Liver (tissue), 9 donors: ENCODE data around the gene UBXN7. TPM values are rescaled to one million over a fixed set of nuclear protein-coding genes. Genes with fewer than 3 reads are reported as not detected.

Source experiments
- DNase-seq: peaks from one replicate; pipeline ENCODE4 v3.0.0-alpha.2; 2017; ENCODE audit warnings: low spot score
- H3K27ac ChIP-seq, 2 donors: one replicate each; pipeline ENCODE4 v1.7.0; 2013; ENCODE audit warnings: inconsistent platforms in 2 of 2, low read length in 2 of 2, control low read depth in 1 of 2, low read depth in 1 of 2, mild to moderate bottlenecking in 1 of 2
- H3K27me3 ChIP-seq, 4 donors: one replicate each; pipeline versions ENCODE4 v1.6.1 to v1.7.0; 2013; ENCODE audit warnings: low read length in 3 of 4, inconsistent platforms in 1 of 4, mild to moderate bottlenecking in 1 of 4, moderate library complexity in 1 of 4; ENCODE audit not compliant: control insufficient read depth in 4 of 4, insufficient read depth in 4 of 4
- H3K36me3 ChIP-seq, 4 donors: one replicate each; pipeline versions ENCODE4 v1.6.1 to v1.7.0; 2013; ENCODE audit warnings: low read length in 3 of 4, mild to moderate bottlenecking in 3 of 4, low read depth in 1 of 4, moderate library complexity in 1 of 4; ENCODE audit not compliant: control insufficient read depth in 4 of 4, insufficient read depth in 3 of 4
- H3K4me1 ChIP-seq, 4 donors: one replicate each; pipeline versions ENCODE4 v1.6.1 to v1.7.0; 2013; ENCODE audit warnings: low read length in 3 of 4, mild to moderate bottlenecking in 3 of 4, moderate library complexity in 1 of 4; ENCODE audit not compliant: control insufficient read depth in 4 of 4, insufficient read depth in 4 of 4
- H3K4me3 ChIP-seq, 3 donors: one replicate each; pipeline versions ENCODE4 v1.6.1 to v1.7.0; 2013; ENCODE audit warnings: low read length in 3 of 3, control low read depth in 1 of 3, low read depth in 1 of 3, mild to moderate bottlenecking in 1 of 3
- H3K9ac ChIP-seq, 2 donors: one replicate each; pipeline ENCODE4 v1.7.0; 2013; ENCODE audit warnings: low read length in 2 of 2, mild to moderate bottlenecking in 2 of 2, moderate library complexity in 2 of 2, control low read depth in 1 of 2, low read depth in 1 of 2
- H3K9me3 ChIP-seq, 4 donors: one replicate each; pipeline versions ENCODE4 v1.6.1 to v1.7.0; 2013; ENCODE audit warnings: low read length in 3 of 4; ENCODE audit not compliant: control insufficient read depth in 4 of 4
- EGR1 ChIP-seq, 2 donors: IDR thresholded peaks; 2 replicates each; pipeline ENCODE4 v1.6.1; 2016 to 2018; ENCODE audit warnings: antibody characterized with exemption in 2 of 2, low read depth in 2 of 2
- FOXA1 ChIP-seq: IDR thresholded peaks from 2 replicates; pipeline ENCODE4 v1.6.1; 2016; ENCODE audit warnings: antibody characterized with exemption
- GABPA ChIP-seq, 2 donors: IDR thresholded peaks in 1 of 2; conservative IDR thresholded peaks in 1 of 2; 2 replicates each; pipeline ENCODE4 v1.6.1; 2016; ENCODE audit warnings: antibody characterized with exemption in 2 of 2, mild to moderate bottlenecking in 1 of 2, moderate library complexity in 1 of 2
- HNF4A ChIP-seq, 2 donors: conservative IDR thresholded peaks; 2 replicates each; pipeline ENCODE4 v1.6.1; 2016; ENCODE audit warnings: antibody characterized with exemption in 2 of 2, mild to moderate bottlenecking in 2 of 2
- JUND ChIP-seq, 2 donors: IDR thresholded peaks; 2 replicates each; pipeline ENCODE4 v1.6.1; 2016; ENCODE audit warnings: antibody characterized with exemption in 2 of 2
- RAD21 ChIP-seq, 2 donors: IDR thresholded peaks; 2 replicates each; pipeline ENCODE4 v1.6.1; 2016; ENCODE audit warnings: antibody characterized with exemption in 2 of 2, mild to moderate bottlenecking in 2 of 2
- RXRA ChIP-seq, 2 donors: IDR thresholded peaks; 2 replicates each; pipeline ENCODE4 v1.6.1; 2017 to 2018; ENCODE audit warnings: antibody characterized with exemption in 2 of 2, mild to moderate bottlenecking in 1 of 2
- TAF1 ChIP-seq: conservative IDR thresholded peaks from 2 replicates; pipeline ENCODE4 v1.6.1; 2016; ENCODE audit warnings: antibody characterized with exemption, mild to moderate bottlenecking
- YY1 ChIP-seq: IDR thresholded peaks from 2 replicates; pipeline ENCODE4 v1.6.1; 2016; ENCODE audit warnings: antibody characterized with exemption, mild to moderate bottlenecking
- WGBS: extraction: QIAGEN DNeasy Blood & Tissue Kit; methylation state at CpG from one replicate; pipeline ENCODE4 v1.1.7; 2013; 5-methylcytosine and 5-hydroxymethylcytosine counted together
- polyA plus RNA-seq, 2 donors: library from polyadenylated mRNA; stranded (reverse) in 1 of 2; unstranded in 1 of 2; fragments of 200-250 nt in 1 of 2; fragments of >200 nt in 1 of 2; fragmentation: Nextera tagmentation in 1 of 2; extraction: Ambion mirVana in 1 of 2; gene quantifications; one replicate each; pipeline versions ENCODE4 v1.2.1 to v1.2.3, GENCODE V29; 2013 to 2015
- total RNA-seq, 2 donors: library from RNA; depleted of rRNA; stranded (reverse); fragments of >200 nt; gene quantifications; one replicate each; pipeline ENCODE4 v1.2.3, GENCODE V29; 2014
- TF ChIP-seq, protein P1 (sequence below): fragments of 150-350 bp; IDR thresholded peaks from 2 replicates; pipeline ENCODE4 v1.5.1; 2017; ENCODE audit warnings: improper control_type of control experiment, low read depth, low read length; ENCODE audit not compliant: missing input control
- TF ChIP-seq, protein P2 (sequence below): IDR thresholded peaks from 2 replicates; pipeline ENCODE4 v1.6.1; 2016; ENCODE audit warnings: antibody characterized with exemption
- TF ChIP-seq, protein P3 (sequence below): IDR thresholded peaks from 2 replicates; pipeline ENCODE4 v1.6.1; 2016; ENCODE audit warnings: antibody characterized with exemption, mild to moderate bottlenecking
- donor health status: healthy.
- donor health status: healthy.
- donor health status: healthy.
- donor health status: healthy.
- donor health status: healthy.

The UBXN7 gene
- total and polyA plus RNA-seq, 4 donors: 2.9 to 15.5 (median 7.7) TPM

DNA sequence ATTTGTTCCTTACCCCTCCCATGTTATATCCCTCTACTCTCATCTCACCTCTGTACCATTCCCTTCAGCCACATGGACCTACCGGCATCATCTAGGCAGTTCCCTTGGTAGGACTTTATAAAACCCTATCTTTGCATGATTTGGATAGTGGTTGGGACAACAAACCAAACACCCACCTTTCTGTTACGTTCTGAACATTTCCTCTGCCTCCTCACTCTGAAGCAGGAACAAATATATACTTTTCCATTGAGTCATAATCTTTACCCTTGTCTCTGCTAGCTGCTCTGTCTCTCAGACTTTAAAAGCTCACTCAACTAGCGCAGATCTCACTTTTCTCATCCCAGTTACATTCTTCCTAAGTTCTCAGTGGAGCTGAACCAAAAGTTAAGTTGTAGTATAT is 17.8 kb downstream of the UBXN7 start:
- no peak overlapping the region for H3K27ac ChIP-seq
- H3K4me3 ChIP-seq: no peak overlapping the region
- H3K9ac ChIP-seq: no peak overlapping the region
- no peaks in the 10 kb centered on the region for H3K27me3 ChIP-seq
- no peaks in the 10 kb centered on the region for H3K4me1 ChIP-seq
- 88% methylated on average over 3 of the region's 3 CpGs for WGBS
- H3K9me3 ChIP-seq: no peaks in the 10 kb centered on the region
- no peaks in the 10 kb centered on the region for H3K36me3 ChIP-seq
- DNase-seq: no peak
- TF ChIP-seq, protein P1, sequence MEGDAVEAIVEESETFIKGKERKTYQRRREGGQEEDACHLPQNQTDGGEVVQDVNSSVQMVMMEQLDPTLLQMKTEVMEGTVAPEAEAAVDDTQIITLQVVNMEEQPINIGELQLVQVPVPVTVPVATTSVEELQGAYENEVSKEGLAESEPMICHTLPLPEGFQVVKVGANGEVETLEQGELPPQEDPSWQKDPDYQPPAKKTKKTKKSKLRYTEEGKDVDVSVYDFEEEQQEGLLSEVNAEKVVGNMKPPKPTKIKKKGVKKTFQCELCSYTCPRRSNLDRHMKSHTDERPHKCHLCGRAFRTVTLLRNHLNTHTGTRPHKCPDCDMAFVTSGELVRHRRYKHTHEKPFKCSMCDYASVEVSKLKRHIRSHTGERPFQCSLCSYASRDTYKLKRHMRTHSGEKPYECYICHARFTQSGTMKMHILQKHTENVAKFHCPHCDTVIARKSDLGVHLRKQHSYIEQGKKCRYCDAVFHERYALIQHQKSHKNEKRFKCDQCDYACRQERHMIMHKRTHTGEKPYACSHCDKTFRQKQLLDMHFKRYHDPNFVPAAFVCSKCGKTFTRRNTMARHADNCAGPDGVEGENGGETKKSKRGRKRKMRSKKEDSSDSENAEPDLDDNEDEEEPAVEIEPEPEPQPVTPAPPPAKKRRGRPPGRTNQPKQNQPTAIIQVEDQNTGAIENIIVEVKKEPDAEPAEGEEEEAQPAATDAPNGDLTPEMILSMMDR: no peak
- TF ChIP-seq, protein P2, sequence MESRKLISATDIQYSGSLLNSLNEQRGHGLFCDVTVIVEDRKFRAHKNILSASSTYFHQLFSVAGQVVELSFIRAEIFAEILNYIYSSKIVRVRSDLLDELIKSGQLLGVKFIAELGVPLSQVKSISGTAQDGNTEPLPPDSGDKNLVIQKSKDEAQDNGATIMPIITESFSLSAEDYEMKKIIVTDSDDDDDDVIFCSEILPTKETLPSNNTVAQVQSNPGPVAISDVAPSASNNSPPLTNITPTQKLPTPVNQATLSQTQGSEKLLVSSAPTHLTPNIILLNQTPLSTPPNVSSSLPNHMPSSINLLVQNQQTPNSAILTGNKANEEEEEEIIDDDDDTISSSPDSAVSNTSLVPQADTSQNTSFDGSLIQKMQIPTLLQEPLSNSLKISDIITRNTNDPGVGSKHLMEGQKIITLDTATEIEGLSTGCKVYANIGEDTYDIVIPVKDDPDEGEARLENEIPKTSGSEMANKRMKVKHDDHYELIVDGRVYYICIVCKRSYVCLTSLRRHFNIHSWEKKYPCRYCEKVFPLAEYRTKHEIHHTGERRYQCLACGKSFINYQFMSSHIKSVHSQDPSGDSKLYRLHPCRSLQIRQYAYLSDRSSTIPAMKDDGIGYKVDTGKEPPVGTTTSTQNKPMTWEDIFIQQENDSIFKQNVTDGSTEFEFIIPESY: no peak
- no peak for TF ChIP-seq RAD21 (IDR thresholded peaks at IDR 0.05)

DNA sequence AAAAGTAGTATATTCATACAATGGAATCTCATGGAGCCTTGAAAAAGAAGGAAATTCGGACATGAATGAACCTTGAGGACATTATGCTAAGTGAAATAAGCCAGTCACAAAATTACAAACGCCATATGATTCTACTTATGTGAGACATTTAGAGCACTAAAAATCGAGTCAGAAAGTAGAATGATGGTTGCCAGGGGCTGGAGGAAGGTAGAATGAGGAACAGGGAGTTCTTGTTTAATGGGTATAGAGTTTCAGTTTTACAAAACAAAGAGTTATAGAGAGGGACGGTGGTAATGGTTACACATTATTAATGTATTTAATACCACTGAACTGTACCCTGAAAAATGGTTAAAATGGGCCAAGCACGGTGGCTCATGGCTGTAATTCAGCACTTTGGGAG is 19.5 kb downstream of the UBXN7 start:
- H3K4me3 ChIP-seq: no peak overlapping the region
- no peak for DNase-seq
- 92% methylated on average over 5 of the region's 5 CpGs for WGBS
- no peaks in the 10 kb centered on the region for H3K36me3 ChIP-seq
- no peaks in the 10 kb centered on the region for H3K4me1 ChIP-seq
- H3K27me3 ChIP-seq: no peaks in the 10 kb centered on the region
- no peaks in the 10 kb centered on the region for H3K9me3 ChIP-seq
- H3K9ac ChIP-seq: no peak overlapping the region
- TF ChIP-seq JUND (IDR thresholded peaks at IDR 0.05) (no peak), RXRA (IDR thresholded peaks at IDR 0.05) (no peak), GABPA (IDR thresholded peaks at IDR 0.05 in 1 of 2, conservative IDR thresholded peaks at IDR 0.05 in 1 of 2) (no peak), YY1 (no peak), RAD21 (IDR thresholded peaks at IDR 0.05) (no peak)
- TF ChIP-seq, protein P2: no peak
- no peak overlapping the region for H3K27ac ChIP-seq

DNA sequence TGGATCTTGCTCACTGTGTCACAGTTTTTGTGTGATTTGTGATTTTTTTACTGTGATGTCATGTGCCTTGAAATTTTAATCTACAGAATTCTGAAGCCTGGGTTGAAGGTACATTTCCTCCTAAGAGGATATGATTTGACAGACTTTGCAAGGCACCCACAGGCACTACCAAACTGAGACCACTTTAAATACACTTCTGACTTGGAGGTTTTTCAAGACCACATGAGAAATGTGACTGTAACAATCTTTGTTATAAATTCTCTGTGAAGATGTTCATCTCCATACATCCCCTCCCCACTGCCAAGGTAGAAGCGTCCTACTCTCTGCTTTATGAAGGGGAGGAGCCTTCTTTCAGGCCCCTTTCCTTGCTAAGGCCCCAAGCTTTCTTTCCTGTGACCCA is 22.8 kb downstream of the UBXN7 start:
- H3K27ac ChIP-seq: no peak overlapping the region
- no peaks in the 10 kb centered on the region for H3K4me1 ChIP-seq
- no peak overlapping the region for H3K4me3 ChIP-seq
- H3K9me3 ChIP-seq: no peaks in the 10 kb centered on the region
- no peak overlapping the region for H3K9ac ChIP-seq
- no peak for DNase-seq
- peaks cover 0 to 4% (median 2%) of the 10 kb centered on the region in 4 donors for H3K36me3 ChIP-seq
- H3K27me3 ChIP-seq: no peaks in the 10 kb centered on the region
- WGBS: 100% methylated on average over 1 of the region's 1 CpG
- TF ChIP-seq, protein P2: no peak
- TF ChIP-seq, protein P3, sequence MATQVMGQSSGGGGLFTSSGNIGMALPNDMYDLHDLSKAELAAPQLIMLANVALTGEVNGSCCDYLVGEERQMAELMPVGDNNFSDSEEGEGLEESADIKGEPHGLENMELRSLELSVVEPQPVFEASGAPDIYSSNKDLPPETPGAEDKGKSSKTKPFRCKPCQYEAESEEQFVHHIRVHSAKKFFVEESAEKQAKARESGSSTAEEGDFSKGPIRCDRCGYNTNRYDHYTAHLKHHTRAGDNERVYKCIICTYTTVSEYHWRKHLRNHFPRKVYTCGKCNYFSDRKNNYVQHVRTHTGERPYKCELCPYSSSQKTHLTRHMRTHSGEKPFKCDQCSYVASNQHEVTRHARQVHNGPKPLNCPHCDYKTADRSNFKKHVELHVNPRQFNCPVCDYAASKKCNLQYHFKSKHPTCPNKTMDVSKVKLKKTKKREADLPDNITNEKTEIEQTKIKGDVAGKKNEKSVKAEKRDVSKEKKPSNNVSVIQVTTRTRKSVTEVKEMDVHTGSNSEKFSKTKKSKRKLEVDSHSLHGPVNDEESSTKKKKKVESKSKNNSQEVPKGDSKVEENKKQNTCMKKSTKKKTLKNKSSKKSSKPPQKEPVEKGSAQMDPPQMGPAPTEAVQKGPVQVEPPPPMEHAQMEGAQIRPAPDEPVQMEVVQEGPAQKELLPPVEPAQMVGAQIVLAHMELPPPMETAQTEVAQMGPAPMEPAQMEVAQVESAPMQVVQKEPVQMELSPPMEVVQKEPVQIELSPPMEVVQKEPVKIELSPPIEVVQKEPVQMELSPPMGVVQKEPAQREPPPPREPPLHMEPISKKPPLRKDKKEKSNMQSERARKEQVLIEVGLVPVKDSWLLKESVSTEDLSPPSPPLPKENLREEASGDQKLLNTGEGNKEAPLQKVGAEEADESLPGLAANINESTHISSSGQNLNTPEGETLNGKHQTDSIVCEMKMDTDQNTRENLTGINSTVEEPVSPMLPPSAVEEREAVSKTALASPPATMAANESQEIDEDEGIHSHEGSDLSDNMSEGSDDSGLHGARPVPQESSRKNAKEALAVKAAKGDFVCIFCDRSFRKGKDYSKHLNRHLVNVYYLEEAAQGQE: no peak
- TF ChIP-seq TAF1: no peak
- no peak for TF ChIP-seq FOXA1
- TF ChIP-seq GABPA (IDR thresholded peaks at IDR 0.05 in 1 of 2, conservative IDR thresholded peaks at IDR 0.05 in 1 of 2): no peak
- TF ChIP-seq RAD21 (IDR thresholded peaks at IDR 0.05): no peak
- no peak for TF ChIP-seq HNF4A (conservative IDR thresholded peaks at IDR 0.05)
- no peak for TF ChIP-seq YY1
- TF ChIP-seq, protein P1: no peak
- TF ChIP-seq JUND (IDR thresholded peaks at IDR 0.05): no peak
- no peak for TF ChIP-seq EGR1 (IDR thresholded peaks at IDR 0.05; ENCODE audit: low read depth in 2 of 2)
